Prostate gland (tissue), 2 donors: ENCODE measurements around the gene CLINT1. TPM values are rescaled to one million over a fixed set of nuclear protein-coding genes. Genes with fewer than 3 reads are reported as not detected.

ENCODE experiments used
- DNase-seq: peaks from one replicate; pipeline ENCODE4 v3.0.0-alpha.2; 2019; ENCODE audit warnings: low spot score
- H3K27ac ChIP-seq, 2 donors: fragments of 200-600 bp; sonication (generic); 2 replicates each; pipeline ENCODE4 v1.5.1; 2017 to 2019
- H3K27me3 ChIP-seq: fragments of 200-600 bp; sonication (generic); replicated peaks from 2 replicates; pipeline ENCODE4 v1.5.1; 2019; ENCODE audit not compliant: insufficient read depth
- H3K36me3 ChIP-seq, 2 donors: fragments of 200-600 bp; sonication (generic); 1 replicate in 1 of 2; 2 replicates in 1 of 2; pipeline versions ENCODE4 v1.5.1 to v1.8.1; 2017 to 2019
- H3K4me1 ChIP-seq: fragments of 200-600 bp; sonication (generic); replicated peaks from 2 replicates; pipeline ENCODE4 v1.5.1; 2019
- H3K4me3 ChIP-seq, 2 donors: fragments of 200-600 bp; sonication (generic); 2 replicates each; pipeline ENCODE4 v1.5.1; 2017 to 2019
- H3K9me3 ChIP-seq: fragments of 200-600 bp; sonication (generic); 2 replicates; pipeline ENCODE4 v1.5.1; 2017
- CTCF ChIP-seq, 4 experiments: fragments of 200-600 bp in 2 of 4; fragments of 450-650 bp in 2 of 4; sonication (generic) in 2 of 4; IDR thresholded peaks; 1 replicate in 3 of 4; 2 replicates in 1 of 4; pipeline ENCODE4 v1.5.1; 2016 to 2019; ENCODE audit warnings: antibody characterized with exemption in 4 of 4, mild to moderate bottlenecking in 2 of 4, moderate library complexity in 2 of 4
- POLR2A ChIP-seq: fragments of 450-650 bp; IDR thresholded peaks from one replicate; pipeline ENCODE4 v1.6.1; 2016; ENCODE audit warnings: antibody characterized with exemption, mild to moderate bottlenecking
- POLR2AphosphoS5 ChIP-seq: sonication (generic); formaldehyde crosslinking; IDR thresholded peaks from one replicate; pipeline ENCODE4 v1.6.1; 2017; ENCODE audit warnings: antibody characterized with exemption
- WGBS: methylation state at CpG from one replicate; pipeline ENCODE4 v1.1.5; 2018; 5-methylcytosine and 5-hydroxymethylcytosine counted together
- intact Hi-C: fragments of 100-400 bp; cut with DNase I; formaldehyde crosslinking; loops from one replicate; pipeline ENCODE4 v1.14.2; 2022
- total RNA-seq, 2 donors: library from RNA; depleted of rRNA; stranded (reverse); fragments of >200 nt; gene quantifications; one replicate each; pipeline ENCODE4 v1.1.0, GENCODE V29; 2016

CLINT1 gene
- total RNA-seq, 2 donors from 2014 or later = 65.1 to 84.5 TPM

- TF ChIP-seq POLR2A (no peak), POLR2AphosphoS5 (no peak), CTCF (IDR thresholded peaks at IDR 0.05) (no peak)
- H3K4me1 ChIP-seq = no peaks in the 10 kb centered on the region
- intact Hi-C loops = no loop called here
- H3K27me3 ChIP-seq = no peaks in the 10 kb centered on the region
- no peak for DNase-seq
- H3K4me3 ChIP-seq = no peak overlapping the region
- WGBS = 92% methylated on average over 2 of the region's 2 CpGs
- no peak overlapping the region for H3K27ac ChIP-seq
- H3K36me3 ChIP-seq = no peaks in the 10 kb centered on the region
- H3K9me3 ChIP-seq = no peaks in the 10 kb centered on the region
Observed at GRCh38 chr5:157877821-157878220, 18.9 kb upstream of the CLINT1 start.

GRCh38 chr5:157874861-157875260 lies 15.9 kb upstream of the CLINT1 start:
- intact Hi-C loops = no loop called here

GRCh38 chr5:157870837-157871834 lies 12.2 kb upstream of the CLINT1 start:
- WGBS = 64% methylated on average over 7 of the region's 7 CpGs
- no peaks in the 10 kb centered on the region for H3K36me3 ChIP-seq
- no peaks in the 10 kb centered on the region for H3K9me3 ChIP-seq
- no peak for DNase-seq
- TF ChIP-seq POLR2AphosphoS5 (no peak), POLR2A (no peak), CTCF (IDR thresholded peaks at IDR 0.05) (no peak)
- H3K4me3 ChIP-seq = no peak overlapping the region
- H3K27me3 ChIP-seq = no peaks in the 10 kb centered on the region
- no peaks in the 10 kb centered on the region for H3K4me1 ChIP-seq
- intact Hi-C loops = no loop called here
- H3K27ac ChIP-seq = no peak overlapping the region

More at GRCh38 chr5:157874861-157875260, 15.9 kb upstream of the CLINT1 start:
- H3K4me1 ChIP-seq = no peaks in the 10 kb centered on the region
- no peaks in the 10 kb centered on the region for H3K9me3 ChIP-seq
- 87% methylated on average over 5 of the region's 5 CpGs for WGBS
- no peaks in the 10 kb centered on the region for H3K36me3 ChIP-seq
- TF ChIP-seq POLR2AphosphoS5 = no peak
- no peak for TF ChIP-seq CTCF (IDR thresholded peaks at IDR 0.05)
- TF ChIP-seq POLR2A = no peak
- no peak overlapping the region for H3K4me3 ChIP-seq
- H3K27me3 ChIP-seq = no peaks in the 10 kb centered on the region
- DNase-seq = no peak
- H3K27ac ChIP-seq = no peak overlapping the region

GRCh38 chr5:157867751-157868387 lies 8.9 kb upstream of the CLINT1 start:
- DNase-seq = no peak
- 33% methylated on average over 4 of the region's 4 CpGs for WGBS
- Histone ChIP-seq H3K27me3 (no peaks in the 10 kb centered on the region), H3K4me1 (no peaks in the 10 kb centered on the region), H3K9me3 (no peaks in the 10 kb centered on the region), H3K4me3 (no peak overlapping the region), H3K27ac (no peak overlapping the region), H3K36me3 (no peaks in the 10 kb centered on the region)
- TF ChIP-seq POLR2AphosphoS5 (no peak), CTCF (IDR thresholded peaks at IDR 0.05) (no peak), POLR2A (no peak)
- intact Hi-C loops = no loop called here
